ENCODE results near the gene HORMAD2. TPM values are rescaled to one million over a fixed set of nuclear protein-coding genes. Genes with fewer than 3 reads are reported as not detected.
"Not testable (repeated sequence)": the region's sequence is repeated elsewhere in the genome, so short reads cannot be mapped to it uniquely, and the experiment has no call there.

Gene HORMAD2
- total and polyA plus RNA-seq, 2 donors from 2014 or later = not detected

GRCh38 chr22:30056015-30056414 is 24.2 kb upstream of the HORMAD2 start:
- Histone ChIP-seq H3K9ac (ENCODE audit: low read length in 3 of 3) (no peak overlapping the region), H3K4me1 (ENCODE audit: control insufficient read depth in 2 of 3, insufficient read depth in 2 of 3, low read depth in 1 of 3, low read length in 3 of 3) (no peaks in the 10 kb centered on the region), H3K9me3 (ENCODE audit: control insufficient read depth in 2 of 3, insufficient read depth in 1 of 3, low read length in 3 of 3) (no peaks in the 10 kb centered on the region), H3K4me3 (ENCODE audit: low read length in 3 of 3) (no peak overlapping the region), H3K27me3 (ENCODE audit: control insufficient read depth, insufficient read depth, low read length) (no peaks in the 10 kb centered on the region), H3K36me3 (ENCODE audit: control insufficient read depth in 2 of 3, insufficient read depth in 3 of 3, low read length in 3 of 3) (no peaks in the 10 kb centered on the region), H3K27ac (ENCODE audit: low read depth in 2 of 2, low read length in 2 of 2) (no peak overlapping the region)
- no peak for DNase-seq
- FAIRE-seq = no peak
- TF ChIP-seq CTCF (IDR thresholded peaks at IDR 0.05; ENCODE audit: borderline replicate concordance, extremely low read depth, insufficient read depth) = no peak
- intact Hi-C loops (cut with DNase I) = no loop called here

DNA sequence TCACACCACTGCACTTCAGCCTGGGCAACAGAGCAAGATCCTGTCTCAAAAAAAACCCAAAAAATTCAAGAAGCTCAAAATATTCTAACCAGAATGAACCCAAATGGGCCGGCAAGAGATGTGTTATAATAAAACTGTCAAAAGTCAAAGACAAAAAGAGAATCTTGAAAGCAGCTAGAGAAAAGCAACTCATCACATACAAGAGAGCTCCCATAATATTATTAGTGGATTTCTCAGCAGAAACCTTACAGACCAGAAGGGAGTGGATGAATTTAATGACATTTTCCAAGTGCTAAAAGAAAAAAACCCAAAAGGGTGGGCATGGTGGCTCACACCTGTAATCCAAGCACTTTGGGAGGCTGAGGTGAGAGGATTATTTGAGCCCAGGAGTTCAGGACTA is 22.9 kb upstream of the HORMAD2 start:
- no peak overlapping the region for H3K9ac ChIP-seq (ENCODE audit: low read length in 3 of 3)
- FAIRE-seq (no peak), DNase-seq (no peak)
- no peaks in the 10 kb centered on the region for H3K36me3 ChIP-seq (ENCODE audit: control insufficient read depth in 2 of 3, insufficient read depth in 3 of 3, low read length in 3 of 3)
- H3K27ac ChIP-seq (ENCODE audit: low read depth in 2 of 2, low read length in 2 of 2) = no peak overlapping the region
- TF ChIP-seq CTCF (IDR thresholded peaks at IDR 0.05; ENCODE audit: borderline replicate concordance, extremely low read depth, insufficient read depth) = no peak
- no peak overlapping the region for H3K4me3 ChIP-seq (ENCODE audit: low read length in 3 of 3)
- H3K27me3 ChIP-seq (ENCODE audit: control insufficient read depth, insufficient read depth, low read length) = no peaks in the 10 kb centered on the region
- intact Hi-C loops (cut with DNase I) = no loop called here
- H3K9me3 ChIP-seq (ENCODE audit: control insufficient read depth in 2 of 3, insufficient read depth in 1 of 3, low read length in 3 of 3) = no peaks in the 10 kb centered on the region
- no peaks in the 10 kb centered on the region for H3K4me1 ChIP-seq (ENCODE audit: control insufficient read depth in 2 of 3, insufficient read depth in 2 of 3, low read depth in 1 of 3, low read length in 3 of 3)

GRCh38 chr22:30059346-30060020 is 20.8 kb upstream of the HORMAD2 start:
- H3K4me3 ChIP-seq (ENCODE audit: low read length in 3 of 3); FAIRE-seq; intact Hi-C loops (cut with DNase I); H3K27ac ChIP-seq (ENCODE audit: low read depth in 2 of 2, low read length in 2 of 2); H3K9me3 ChIP-seq (ENCODE audit: control insufficient read depth in 2 of 3, insufficient read depth in 1 of 3, low read length in 3 of 3); H3K4me1 ChIP-seq (ENCODE audit: control insufficient read depth in 2 of 3, insufficient read depth in 2 of 3, low read depth in 1 of 3, low read length in 3 of 3); H3K36me3 ChIP-seq (ENCODE audit: control insufficient read depth in 2 of 3, insufficient read depth in 3 of 3, low read length in 3 of 3); H3K27me3 ChIP-seq (ENCODE audit: control insufficient read depth, insufficient read depth, low read length); DNase-seq; H3K9ac ChIP-seq (ENCODE audit: low read length in 3 of 3): not testable (repeated sequence)

DNA sequence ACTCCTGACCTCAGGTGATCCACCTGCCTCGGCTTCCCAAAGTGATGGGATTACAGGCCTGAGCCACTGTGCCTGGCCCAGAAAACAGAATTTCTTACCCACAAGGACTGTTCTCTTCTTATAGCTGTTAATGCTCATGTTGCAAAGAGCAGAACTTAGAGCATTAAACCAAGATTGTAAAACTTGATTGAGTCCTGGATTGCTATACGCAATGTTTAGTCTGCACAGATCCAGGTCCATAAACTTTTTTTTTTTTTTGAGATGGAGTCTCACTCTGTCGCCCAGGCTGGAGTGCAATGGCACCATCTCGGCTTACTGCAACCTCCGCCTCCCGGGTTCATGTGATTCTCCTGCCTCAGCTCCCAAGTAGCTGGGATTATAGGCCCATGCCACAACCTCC is 19.2 kb upstream of the HORMAD2 start:
- H3K27ac ChIP-seq (ENCODE audit: low read depth in 2 of 2, low read length in 2 of 2); intact Hi-C loops (cut with DNase I); FAIRE-seq; H3K27me3 ChIP-seq (ENCODE audit: control insufficient read depth, insufficient read depth, low read length); H3K36me3 ChIP-seq (ENCODE audit: control insufficient read depth in 2 of 3, insufficient read depth in 3 of 3, low read length in 3 of 3); H3K9me3 ChIP-seq (ENCODE audit: control insufficient read depth in 2 of 3, insufficient read depth in 1 of 3, low read length in 3 of 3); H3K4me1 ChIP-seq (ENCODE audit: control insufficient read depth in 2 of 3, insufficient read depth in 2 of 3, low read depth in 1 of 3, low read length in 3 of 3); H3K9ac ChIP-seq (ENCODE audit: low read length in 3 of 3); H3K4me3 ChIP-seq (ENCODE audit: low read length in 3 of 3); DNase-seq: not testable (repeated sequence)
